Kidney (tissue), 14 donors: Measurements from ENCODE around the gene BAZ2A. TPM values are rescaled to one million over a fixed set of nuclear protein-coding genes. Genes with fewer than 3 reads are reported as not detected.

Experiments
- DNase-seq, 5 donors: peaks; one replicate each; pipeline ENCODE4 v3.0.0-alpha.2; 2013 to 2020
- FAIRE-seq: peaks from 2 replicates; lab custom pipeline; 2012; peaks lifted over from hg19 to GRCh38; lab: Jason Lieb, UNC
- H3K27ac ChIP-seq, 2 donors: one replicate each; pipeline ENCODE4 v1.7.0; 2013; ENCODE audit warnings: low read depth in 2 of 2, low read length in 2 of 2, inconsistent platforms in 1 of 2
- H3K27me3 ChIP-seq: one replicate; pipeline ENCODE4 v1.7.1; 2013; ENCODE audit warnings: low read length, inconsistent platforms; ENCODE audit not compliant: control insufficient read depth, insufficient read depth
- H3K36me3 ChIP-seq, 3 donors: one replicate each; pipeline versions ENCODE4 v1.7.0 to v1.7.1; 2013; ENCODE audit warnings: low read length in 3 of 3, control low read depth in 1 of 3, inconsistent platforms in 1 of 3; ENCODE audit not compliant: insufficient read depth in 3 of 3, control insufficient read depth in 2 of 3
- H3K4me1 ChIP-seq, 3 donors: one replicate each; pipeline versions ENCODE4 v1.7.0 to v1.7.1; 2013; ENCODE audit warnings: low read length in 3 of 3, inconsistent platforms in 1 of 3, low read depth in 1 of 3; ENCODE audit not compliant: control insufficient read depth in 2 of 3, insufficient read depth in 2 of 3
- H3K4me3 ChIP-seq, 3 donors: one replicate each; pipeline versions ENCODE4 v1.7.0 to v1.8.1; 2013; ENCODE audit warnings: low read length in 3 of 3, control low read depth in 1 of 3, inconsistent platforms in 1 of 3
- H3K9ac ChIP-seq, 3 donors: one replicate each; pipeline versions ENCODE4 v1.7.0 to v1.7.1; 2013; ENCODE audit warnings: low read length in 3 of 3, control low read depth in 1 of 3, inconsistent platforms in 1 of 3
- H3K9me3 ChIP-seq, 3 donors: one replicate each; pipeline versions ENCODE4 v1.7.0 to v1.7.1; 2013; ENCODE audit warnings: low read length in 3 of 3, control low read depth in 1 of 3, inconsistent platforms in 1 of 3; ENCODE audit not compliant: control insufficient read depth in 2 of 3, insufficient read depth in 1 of 3
- intact Hi-C: fragments of 100-400 bp; cut with DNase I; formaldehyde crosslinking; loops from one replicate; pipeline ENCODE4 v1.11.1; 2022
- polyA plus RNA-seq: library from polyadenylated mRNA; stranded (reverse); fragments of 350-450 nt; fragmentation: Illumina TruSeq; extraction: RNeasy Lipid Tissue Mini Kit (QIAGEN cat#74804); gene quantifications from one replicate; pipeline ENCODE4 v1.2.3, GENCODE V29; 2014; ENCODE audit warnings: low read depth, low replicate concordance; ENCODE audit not compliant: insufficient read depth
- total RNA-seq: library from RNA; stranded (reverse); fragmentation: NEBNext Ultra II Directional; extraction: Animal tissue kit (Norgen Biotek cat#: 25700); gene quantifications from one replicate; pipeline ENCODE4 v1.2.1, GENCODE V29; 2021
- TF ChIP-seq, protein P1 (sequence below): IDR thresholded peaks from 3 replicates; pipeline ENCODE4 v1.5.1; 2012; ENCODE audit warnings: mild to moderate bottlenecking, moderate library complexity, borderline replicate concordance; ENCODE audit not compliant: insufficient read depth; ENCODE audit errors: extremely low read depth
- donor health status: control.
- donor health status: control.
- donor health status: control.
- donor health status: control.
- donor health status: control.
- donor health status: DM: yes; HTN: yes; CAD: no.
- donor health status: Normal renal cell carcinoma (clear cell type).

Gene BAZ2A
- total and polyA plus RNA-seq, 2 donors from 2014 or later: 10.5 to 98.6 TPM

DNA sequence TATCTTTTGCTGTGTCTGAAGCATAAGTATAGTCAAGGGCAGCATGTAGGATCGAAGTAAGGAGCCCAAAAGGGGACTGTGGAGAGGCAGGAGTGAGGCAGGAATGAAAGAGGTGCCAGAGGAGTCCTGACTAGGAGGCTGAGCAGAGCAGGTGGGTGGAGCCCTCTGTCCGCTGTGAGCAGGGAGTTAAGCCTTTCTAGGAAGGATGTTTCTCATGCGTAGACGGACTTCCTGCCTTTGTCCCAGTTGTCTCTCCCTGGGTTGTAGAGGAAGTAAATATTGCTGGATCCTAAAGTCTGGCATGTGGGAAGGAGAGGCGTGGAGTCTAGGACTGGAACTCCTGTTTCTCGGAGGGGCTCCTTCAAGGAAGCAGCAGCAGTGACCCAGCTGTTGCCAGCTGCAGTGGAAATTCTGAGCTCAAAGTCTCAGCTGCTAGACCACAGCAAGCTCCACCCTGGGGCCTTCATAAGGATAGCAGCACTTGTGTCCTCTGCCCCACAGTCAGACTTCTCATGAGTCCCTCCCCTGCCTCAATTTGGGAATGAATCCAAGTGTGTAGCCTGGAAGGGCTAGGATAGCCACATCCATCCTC, 64.5 kb downstream of the BAZ2A start:
- Histone ChIP-seq H3K4me1 (peaks cover 0 to 12% (median 2%) of the 10 kb centered on the region in 3 donors), H3K27ac (peak overlapping the region; percentile 80), H3K36me3 (peaks cover 0 to 6% (median 2%) of the 10 kb centered on the region in 3 donors), H3K9me3 (no peaks in the 10 kb centered on the region), H3K4me3 (peak overlapping the region in 1 of 3 donors; percentile 26), H3K9ac (peak overlapping the region in 2 of 3 donors; percentile 0 to 34), H3K27me3 (no peaks in the 10 kb centered on the region)
- intact Hi-C loops: loop anchor here (5.0 kb wide), 1 partner anchor 53 kb away; no protein-coding TSS in a partner anchor
- DNase-seq: peak; percentile 85 to 98 (median 89)
- TF ChIP-seq, protein P1, sequence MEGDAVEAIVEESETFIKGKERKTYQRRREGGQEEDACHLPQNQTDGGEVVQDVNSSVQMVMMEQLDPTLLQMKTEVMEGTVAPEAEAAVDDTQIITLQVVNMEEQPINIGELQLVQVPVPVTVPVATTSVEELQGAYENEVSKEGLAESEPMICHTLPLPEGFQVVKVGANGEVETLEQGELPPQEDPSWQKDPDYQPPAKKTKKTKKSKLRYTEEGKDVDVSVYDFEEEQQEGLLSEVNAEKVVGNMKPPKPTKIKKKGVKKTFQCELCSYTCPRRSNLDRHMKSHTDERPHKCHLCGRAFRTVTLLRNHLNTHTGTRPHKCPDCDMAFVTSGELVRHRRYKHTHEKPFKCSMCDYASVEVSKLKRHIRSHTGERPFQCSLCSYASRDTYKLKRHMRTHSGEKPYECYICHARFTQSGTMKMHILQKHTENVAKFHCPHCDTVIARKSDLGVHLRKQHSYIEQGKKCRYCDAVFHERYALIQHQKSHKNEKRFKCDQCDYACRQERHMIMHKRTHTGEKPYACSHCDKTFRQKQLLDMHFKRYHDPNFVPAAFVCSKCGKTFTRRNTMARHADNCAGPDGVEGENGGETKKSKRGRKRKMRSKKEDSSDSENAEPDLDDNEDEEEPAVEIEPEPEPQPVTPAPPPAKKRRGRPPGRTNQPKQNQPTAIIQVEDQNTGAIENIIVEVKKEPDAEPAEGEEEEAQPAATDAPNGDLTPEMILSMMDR: peak; percentile 17
- FAIRE-seq: no peak

DNA sequence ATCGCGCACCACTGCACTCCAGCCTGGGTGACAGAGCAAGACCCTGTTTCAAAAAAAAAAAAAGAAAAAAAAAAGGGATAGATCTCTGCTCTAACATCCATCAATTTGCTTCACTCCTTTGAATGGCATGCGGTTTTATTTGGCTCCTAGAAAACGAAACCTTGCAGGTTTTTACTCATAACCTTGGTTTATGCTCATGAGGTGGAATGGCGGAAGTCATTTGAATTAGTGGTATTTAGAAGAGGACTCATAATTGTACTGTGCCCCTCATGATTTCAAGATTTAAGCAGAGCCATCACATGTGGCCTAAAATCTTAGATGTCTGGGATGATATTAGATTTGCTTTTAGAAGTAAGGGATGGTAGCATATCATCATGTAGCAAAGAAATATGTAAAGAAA, 79.1 kb downstream of the BAZ2A start:
- no peaks in the 10 kb centered on the region for H3K36me3 ChIP-seq
- H3K4me1 ChIP-seq: no peaks in the 10 kb centered on the region
- no peak overlapping the region for H3K27ac ChIP-seq
- DNase-seq (no peak), FAIRE-seq (no peak)
- no peaks in the 10 kb centered on the region for H3K9me3 ChIP-seq
- H3K9ac ChIP-seq: no peak overlapping the region
- H3K4me3 ChIP-seq: no peak overlapping the region
- H3K27me3 ChIP-seq: no peaks in the 10 kb centered on the region
- TF ChIP-seq, protein P1: no peak
- intact Hi-C loops: no loop called here

DNA sequence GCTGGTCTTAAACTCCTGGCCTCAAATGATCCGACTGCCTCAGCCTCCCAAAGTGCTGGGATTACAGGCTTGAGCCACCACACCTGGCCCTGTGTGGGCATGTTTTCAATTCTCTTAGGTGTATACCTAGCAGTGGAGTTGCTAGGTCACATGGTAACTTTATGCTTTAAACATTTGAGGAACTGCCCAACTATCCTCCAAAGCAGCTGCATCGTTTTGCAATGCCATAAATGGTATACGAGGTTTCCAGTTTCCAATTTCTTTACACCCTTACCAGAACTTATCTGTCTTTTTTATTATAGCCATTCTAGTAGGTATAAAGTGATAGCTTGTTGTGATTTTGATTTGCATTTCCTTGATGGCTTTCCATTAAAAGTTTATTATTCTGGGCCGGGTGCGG, 83.4 kb downstream of the BAZ2A start:
- TF ChIP-seq, protein P1: no peak
- intact Hi-C loops: no loop called here
- DNase-seq: no peak
- Histone ChIP-seq H3K9me3 (no peaks in the 10 kb centered on the region), H3K27ac (no peak overlapping the region), H3K4me3 (no peak overlapping the region), H3K4me1 (no peaks in the 10 kb centered on the region), H3K36me3 (no peaks in the 10 kb centered on the region), H3K27me3 (no peaks in the 10 kb centered on the region), H3K9ac (no peak overlapping the region)
- FAIRE-seq: no peak

Other genes with a start within 250 kb of the BAZ2A start
- gene TIMELESS, start 180.9 kb downstream of the BAZ2A start, total RNA-seq: 9.2 TPM
- 5.5 TPM for gene TIMELESS, start 180.9 kb downstream of the BAZ2A start, polyA plus RNA-seq
- gene MIP, start 175.7 kb downstream of the BAZ2A start, total RNA-seq: not detected
- not detected for gene MIP, start 175.7 kb downstream of the BAZ2A start, polyA plus RNA-seq
- 4.0 TPM for gene SPRYD4, start 161.7 kb downstream of the BAZ2A start, total RNA-seq
- 6.0 TPM for gene SPRYD4, start 161.7 kb downstream of the BAZ2A start, polyA plus RNA-seq
- 2.5 TPM for gene GLS2, start 142.2 kb downstream of the BAZ2A start, total RNA-seq
- 5.6 TPM for gene GLS2, start 142.2 kb downstream of the BAZ2A start, polyA plus RNA-seq
- 71.3 TPM for gene RBMS2, start 108.5 kb downstream of the BAZ2A start, total RNA-seq
- gene RBMS2, start 108.5 kb downstream of the BAZ2A start, polyA plus RNA-seq: 8.5 TPM
- 568 TPM for gene ATP5F1B, start 15.7 kb upstream of the BAZ2A start, total RNA-seq
- gene ATP5F1B, start 15.7 kb upstream of the BAZ2A start, polyA plus RNA-seq: 1,584 TPM
- gene PTGES3, start 58.0 kb upstream of the BAZ2A start, total RNA-seq: 186 TPM
- 207 TPM for gene PTGES3, start 58.0 kb upstream of the BAZ2A start, polyA plus RNA-seq
- 660 TPM for gene NACA, start 95.0 kb upstream of the BAZ2A start, total RNA-seq
- 1,180 TPM for gene NACA, start 95.0 kb upstream of the BAZ2A start, polyA plus RNA-seq
- 4.9 TPM for gene PRIM1, start 122.0 kb upstream of the BAZ2A start, total RNA-seq
- gene PRIM1, start 122.0 kb upstream of the BAZ2A start, polyA plus RNA-seq: 3.2 TPM
- 1.7 TPM for gene HSD17B6, start 133.0 kb upstream of the BAZ2A start, total RNA-seq
- 3.9 TPM for gene HSD17B6, start 133.0 kb upstream of the BAZ2A start, polyA plus RNA-seq